Neuron (in vitro differentiated cells): Measurements from ENCODE around the gene ANKRD36B.
"Not testable (repeated sequence)": the region's sequence is repeated elsewhere in the genome, so short reads cannot be mapped to it uniquely, and the experiment has no call there.

Experiments used
- H2AFZ ChIP-seq: one replicate; pipeline ENCODE4 v1.6.1; 2013; ENCODE audit warnings: low read depth, mild to moderate bottlenecking, inconsistent platforms, low read length, moderate library complexity
- H3K27me3 ChIP-seq: one replicate; pipeline ENCODE4 v1.6.1; 2013; ENCODE audit warnings: low read length; ENCODE audit not compliant: insufficient read depth
- H3K36me3 ChIP-seq: one replicate; pipeline ENCODE4 v1.6.1; 2013; ENCODE audit warnings: low read length; ENCODE audit not compliant: insufficient read depth
- H3K4me1 ChIP-seq: one replicate; pipeline ENCODE4 v1.6.1; 2013; ENCODE audit warnings: low read length; ENCODE audit not compliant: insufficient read depth
- H3K4me3 ChIP-seq: 2 replicates; pipeline ENCODE4 v1.5.1; 2013; ENCODE audit warnings: mild to moderate bottlenecking, low read length, moderate library complexity
- H3K9me3 ChIP-seq: one replicate; pipeline ENCODE4 v1.6.1; 2013; ENCODE audit warnings: low read length

ANKRD36B gene

DNA sequence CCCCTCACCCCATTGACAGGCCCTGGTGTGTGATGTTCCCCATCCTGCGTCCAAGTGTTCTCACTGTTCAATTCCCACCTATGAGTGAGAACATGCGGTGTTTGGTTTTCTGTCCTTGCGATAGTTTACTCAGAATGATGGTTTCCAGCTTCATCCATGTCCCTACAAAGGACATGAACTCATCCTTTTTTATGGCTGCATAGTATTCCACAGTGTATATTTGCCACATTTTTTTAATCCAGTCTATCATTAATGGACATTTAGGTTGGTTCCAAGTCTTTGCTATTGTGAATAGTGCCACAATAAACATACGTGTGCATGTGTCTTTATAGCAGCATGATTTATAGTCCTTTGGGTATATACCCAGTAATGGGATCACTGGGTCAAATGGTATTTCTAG, 6.5 kb upstream of the ANKRD36B start:
- not testable (repeated sequence) for H2AFZ ChIP-seq, H3K4me1 ChIP-seq, H3K9me3 ChIP-seq, H3K36me3 ChIP-seq, H3K27me3 ChIP-seq, H3K4me3 ChIP-seq

DNA sequence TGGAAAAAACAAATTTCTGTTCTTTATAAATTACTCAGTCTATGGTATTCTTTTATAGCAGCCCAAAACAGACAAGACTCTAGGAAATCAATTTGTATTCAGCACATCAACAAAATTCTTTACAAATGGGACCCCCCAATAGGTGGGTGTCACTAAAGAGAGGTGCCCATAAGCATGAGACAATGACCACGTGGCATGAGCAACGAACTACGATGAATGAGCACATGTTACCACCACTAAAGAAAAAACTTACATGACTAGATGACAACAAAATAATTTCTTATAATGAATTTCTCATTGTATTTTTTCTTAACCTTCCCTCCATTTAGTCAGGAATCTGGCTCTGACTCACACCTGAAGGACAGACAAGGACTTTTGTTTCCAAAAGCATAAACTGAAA, 3.8 kb upstream of the ANKRD36B start:
- not testable (repeated sequence) for H3K36me3 ChIP-seq, H3K4me3 ChIP-seq, H3K4me1 ChIP-seq, H2AFZ ChIP-seq, H3K9me3 ChIP-seq, H3K27me3 ChIP-seq

DNA sequence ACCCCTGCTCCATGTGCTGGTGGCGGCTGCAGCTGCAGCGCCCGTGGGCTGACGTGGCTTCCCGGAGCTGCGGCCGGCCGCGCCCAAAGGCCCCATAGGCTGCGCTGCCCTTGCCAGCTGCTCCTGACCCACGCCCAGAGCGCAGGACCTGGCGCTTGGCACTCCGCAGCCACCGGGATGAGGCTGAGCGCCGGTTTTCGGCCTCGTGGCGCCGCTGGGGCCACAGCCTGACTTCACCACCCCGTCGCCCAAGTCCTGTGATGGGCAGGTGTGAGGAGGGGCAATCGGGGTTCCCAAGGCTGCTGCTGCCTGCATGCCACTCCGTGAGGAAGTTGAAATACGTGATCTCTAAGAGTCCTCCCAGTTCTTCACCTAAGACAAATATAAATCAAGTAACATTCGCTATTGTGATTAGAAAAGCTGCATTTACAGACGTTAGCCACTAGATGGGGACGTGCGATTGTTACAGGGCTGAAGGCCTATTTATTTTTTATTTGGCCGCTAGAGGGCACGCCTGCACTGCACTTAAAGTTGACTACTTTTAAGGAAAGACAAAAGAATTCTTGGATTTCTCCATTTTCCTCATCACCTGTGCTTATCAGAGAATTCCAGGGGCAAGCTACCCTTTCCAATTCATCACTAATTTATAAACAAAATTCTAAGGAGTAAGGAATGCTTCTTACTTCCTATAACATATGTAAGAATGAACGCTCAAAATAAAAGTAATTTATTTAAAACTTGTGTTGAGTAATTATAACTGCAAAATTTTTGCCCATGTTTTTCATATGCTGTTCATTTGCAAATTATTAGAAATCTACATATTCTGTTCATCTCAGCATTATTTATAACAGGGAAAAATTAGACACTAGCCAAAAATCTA, 1.1 kb upstream of the ANKRD36B start:
- H3K9me3 ChIP-seq, H3K36me3 ChIP-seq, H3K4me1 ChIP-seq, H3K27me3 ChIP-seq: not testable (repeated sequence)
- Histone ChIP-seq H3K4me3 (peak overlapping the region; percentile 69), H2AFZ (peak overlapping the region; percentile 99)

DNA sequence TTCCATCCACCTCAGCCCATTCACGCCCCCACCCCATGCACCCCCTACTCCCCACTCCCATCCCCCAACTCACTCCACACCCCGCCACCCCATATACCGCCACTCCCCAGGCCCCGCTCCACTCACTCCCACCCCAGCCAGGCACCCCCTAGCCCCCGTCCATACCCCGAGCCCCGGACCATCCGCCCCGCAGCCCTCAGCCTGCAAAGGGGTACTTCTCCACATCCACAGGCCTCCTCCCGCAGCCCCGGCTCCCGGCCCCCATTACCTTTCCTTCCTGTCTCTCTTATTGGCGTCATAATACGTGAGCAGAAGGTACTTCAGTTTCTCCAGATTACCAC, 450 bp downstream of the ANKRD36B start:
- peak overlapping the region; percentile 86 for H2AFZ ChIP-seq
- H3K4me3 ChIP-seq: peak overlapping the region; percentile 68
- not testable (repeated sequence) for H3K27me3 ChIP-seq, H3K9me3 ChIP-seq, H3K36me3 ChIP-seq, H3K4me1 ChIP-seq

DNA sequence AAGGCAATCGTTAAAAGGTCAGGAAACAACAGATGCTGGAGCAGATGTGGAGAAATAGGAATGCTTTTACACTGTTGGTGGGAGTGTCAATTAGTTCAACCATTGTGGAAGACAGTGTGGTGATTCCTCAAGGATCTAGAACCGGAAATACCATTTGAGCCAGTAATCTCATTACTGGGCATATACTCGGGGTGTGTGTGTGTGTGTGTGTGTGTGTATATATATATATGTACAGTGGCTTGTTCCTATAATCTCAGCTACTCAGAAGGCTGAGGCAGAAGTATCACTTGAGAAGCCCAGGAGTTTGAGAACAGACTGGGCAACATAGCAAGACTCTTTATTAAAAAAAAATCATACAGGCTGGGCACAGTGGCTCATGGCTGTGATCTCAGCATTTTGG, 24.0 kb downstream of the ANKRD36B start:
- not testable (repeated sequence) for H3K36me3 ChIP-seq, H2AFZ ChIP-seq, H3K4me3 ChIP-seq, H3K4me1 ChIP-seq, H3K9me3 ChIP-seq, H3K27me3 ChIP-seq

DNA sequence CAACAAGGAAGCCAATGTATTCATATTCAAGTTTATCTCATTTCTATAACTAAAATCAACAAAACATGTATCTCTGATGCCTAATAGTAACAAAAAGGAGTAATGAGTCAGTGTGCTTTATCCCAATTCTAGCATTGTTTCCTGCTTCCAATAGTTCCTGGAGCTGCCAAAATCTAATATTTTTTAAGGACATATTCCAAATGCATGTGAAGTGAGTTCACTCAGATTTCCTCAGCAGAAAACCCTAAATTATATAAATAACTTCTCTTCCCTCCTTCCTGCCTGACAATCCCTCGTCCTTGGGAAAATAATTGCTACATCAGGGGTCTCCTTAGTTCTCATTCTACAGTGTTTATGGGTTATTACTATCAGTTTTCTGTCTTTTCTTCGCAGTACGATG, 37.3 kb downstream of the ANKRD36B start:
- H3K36me3 ChIP-seq: peaks cover 35% of the 10 kb centered on the region
- H3K9me3 ChIP-seq, H3K4me3 ChIP-seq, H3K4me1 ChIP-seq, H2AFZ ChIP-seq, H3K27me3 ChIP-seq: not testable (repeated sequence)

DNA sequence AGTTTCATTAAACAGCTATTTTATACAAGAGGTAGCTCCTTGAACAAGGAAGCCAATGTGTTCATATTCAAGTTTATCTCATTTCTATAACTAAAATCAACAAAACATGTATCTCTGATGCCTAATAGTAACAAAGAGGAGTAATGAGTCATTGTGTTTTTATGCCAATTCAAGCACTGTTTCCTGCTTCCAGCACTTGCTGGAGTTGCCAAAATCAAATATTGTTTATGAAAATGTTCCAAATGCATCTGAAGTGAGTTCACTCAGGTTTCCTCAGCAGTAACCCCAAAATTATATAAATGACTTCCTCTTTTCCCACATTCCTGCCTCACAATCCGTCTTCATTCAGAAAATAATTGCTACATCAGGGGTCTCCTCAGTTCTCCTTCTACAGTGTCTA, 39.2 kb downstream of the ANKRD36B start:
- H3K27me3 ChIP-seq, H2AFZ ChIP-seq, H3K9me3 ChIP-seq, H3K4me1 ChIP-seq, H3K4me3 ChIP-seq: not testable (repeated sequence)
- peaks cover 38% of the 10 kb centered on the region for H3K36me3 ChIP-seq

DNA sequence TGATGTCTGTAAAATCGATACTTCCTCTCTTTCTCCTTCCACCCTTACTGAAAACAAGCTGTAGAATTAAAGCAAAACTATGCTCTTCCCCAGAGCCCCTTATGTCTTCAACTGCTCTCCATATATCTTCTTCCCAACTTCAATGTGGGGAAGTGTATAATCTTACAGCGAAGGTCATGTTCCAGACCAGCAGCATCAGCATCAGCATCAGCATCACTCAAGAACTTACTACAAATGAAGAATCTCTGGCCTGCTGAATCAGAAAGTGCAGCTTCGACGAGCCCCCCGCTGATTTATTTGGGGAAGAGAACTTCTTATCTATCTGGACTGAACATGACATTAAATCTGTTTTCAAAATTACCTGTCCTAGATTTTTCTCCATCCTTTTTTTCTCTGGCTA, 40.6 kb downstream of the ANKRD36B start:
- H2AFZ ChIP-seq, H3K9me3 ChIP-seq, H3K4me1 ChIP-seq, H3K27me3 ChIP-seq, H3K4me3 ChIP-seq: not testable (repeated sequence)
- H3K36me3 ChIP-seq: peaks cover 35% of the 10 kb centered on the region

DNA sequence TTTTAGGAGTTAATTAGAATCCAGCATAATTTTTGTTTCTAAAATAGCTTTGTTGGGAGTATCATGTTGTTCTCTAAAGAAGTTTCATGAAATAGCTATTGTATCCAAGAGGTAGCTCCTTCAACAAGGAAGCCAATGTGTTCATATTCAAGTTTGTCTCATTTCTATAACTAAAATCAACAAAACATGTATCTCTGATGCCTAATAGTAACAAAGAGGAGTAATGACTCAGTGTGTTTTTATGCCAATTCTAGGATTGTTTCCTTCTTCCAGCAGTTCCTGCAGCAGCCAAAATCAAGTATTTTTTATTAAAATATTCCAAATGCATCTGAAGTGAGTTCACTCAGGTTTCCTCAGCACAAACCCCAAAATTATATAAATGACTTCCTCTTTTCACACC, 41.1 kb downstream of the ANKRD36B start:
- H3K4me1 ChIP-seq, H3K27me3 ChIP-seq, H2AFZ ChIP-seq, H3K9me3 ChIP-seq, H3K4me3 ChIP-seq: not testable (repeated sequence)
- peaks cover 32% of the 10 kb centered on the region for H3K36me3 ChIP-seq

DNA sequence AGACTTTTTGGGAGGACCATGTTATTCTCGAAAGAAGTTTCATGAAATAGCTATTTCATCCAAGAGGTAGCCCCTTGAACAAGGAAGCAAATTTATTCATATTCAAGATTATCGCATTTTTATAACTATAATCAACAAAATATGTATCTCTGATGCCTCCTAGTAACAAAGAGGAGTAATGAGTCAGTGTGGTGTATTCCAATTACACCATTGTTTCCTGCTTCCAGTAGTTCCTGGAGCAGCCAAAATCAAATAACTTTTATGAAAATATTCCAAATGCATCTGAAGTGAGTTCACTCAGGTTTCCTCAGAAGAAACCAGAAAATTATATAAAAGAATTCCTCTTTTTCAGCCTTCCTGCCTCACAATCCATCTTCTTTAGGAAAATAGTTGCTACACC, 43.0 kb downstream of the ANKRD36B start:
- H3K4me3 ChIP-seq: no peak overlapping the region
- peaks cover 17% of the 10 kb centered on the region for H3K36me3 ChIP-seq
- H3K9me3 ChIP-seq: no peaks in the 10 kb centered on the region
- no peaks in the 10 kb centered on the region for H3K27me3 ChIP-seq
- no peaks in the 10 kb centered on the region for H3K4me1 ChIP-seq
- H2AFZ ChIP-seq: no peak overlapping the region

DNA sequence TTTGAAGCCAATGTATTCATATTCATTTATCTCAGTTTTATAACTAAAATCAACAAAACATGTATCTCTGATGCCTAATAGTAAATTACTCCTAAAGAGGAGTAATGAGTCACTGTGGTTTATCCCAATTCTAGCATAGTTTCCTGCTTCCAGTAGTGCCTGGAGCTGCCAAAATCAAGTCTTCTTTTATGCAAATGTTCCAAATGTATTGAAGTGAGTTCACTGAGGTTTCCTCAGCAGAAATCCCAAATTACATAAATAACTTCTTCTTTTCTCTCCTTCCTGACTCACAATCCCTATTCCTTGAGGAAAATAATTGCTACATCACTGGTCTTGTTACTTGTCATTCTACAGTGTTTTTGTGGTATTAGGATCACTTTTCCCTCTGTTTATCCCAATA, 44.8 kb downstream of the ANKRD36B start:
- H3K36me3 ChIP-seq: peaks cover 15% of the 10 kb centered on the region
- H2AFZ ChIP-seq, H3K4me3 ChIP-seq, H3K4me1 ChIP-seq, H3K9me3 ChIP-seq, H3K27me3 ChIP-seq: not testable (repeated sequence)

DNA sequence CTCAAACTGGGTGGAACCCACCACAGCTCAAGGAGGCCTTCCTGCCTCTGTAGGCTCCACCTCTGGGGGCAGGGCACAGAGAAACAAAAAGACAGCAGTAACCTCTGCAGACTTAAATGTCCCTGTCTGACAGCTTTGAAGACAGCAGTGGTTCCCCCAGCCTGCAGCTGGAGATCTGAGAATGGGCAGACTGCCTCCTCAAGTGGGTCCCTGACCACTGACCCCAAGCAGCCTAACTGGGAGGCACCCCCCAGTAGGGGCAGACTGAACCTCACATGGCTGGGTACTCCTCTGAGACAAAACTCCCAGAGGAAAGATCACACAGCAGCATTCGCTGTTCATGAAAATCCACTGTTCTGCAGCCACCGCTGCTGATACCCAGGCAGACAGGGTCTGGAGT, 63.8 kb downstream of the ANKRD36B start:
- H3K4me3 ChIP-seq, H3K27me3 ChIP-seq, H2AFZ ChIP-seq, H3K36me3 ChIP-seq, H3K9me3 ChIP-seq, H3K4me1 ChIP-seq: not testable (repeated sequence)

DNA sequence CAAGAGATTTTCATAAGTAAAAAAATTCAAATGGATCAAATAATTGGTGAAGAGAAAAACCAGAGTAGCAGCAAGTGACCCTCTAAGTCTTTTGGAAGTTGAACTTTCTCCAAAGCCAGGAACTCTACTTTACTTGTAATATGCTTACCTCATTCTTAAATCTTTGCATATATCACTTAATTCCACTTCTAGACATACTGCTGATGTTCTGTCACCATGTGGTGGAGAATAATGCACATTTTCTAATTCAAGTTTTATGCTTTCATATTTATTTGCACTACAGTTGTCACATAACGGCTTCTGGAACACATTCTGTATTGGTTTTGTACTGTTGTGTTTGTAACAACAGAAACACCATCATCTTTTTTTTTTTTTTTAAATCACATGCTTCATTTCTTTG, 65.9 kb downstream of the ANKRD36B start:
- H3K36me3 ChIP-seq, H3K4me1 ChIP-seq, H3K27me3 ChIP-seq, H3K9me3 ChIP-seq, H2AFZ ChIP-seq, H3K4me3 ChIP-seq: not testable (repeated sequence)

DNA sequence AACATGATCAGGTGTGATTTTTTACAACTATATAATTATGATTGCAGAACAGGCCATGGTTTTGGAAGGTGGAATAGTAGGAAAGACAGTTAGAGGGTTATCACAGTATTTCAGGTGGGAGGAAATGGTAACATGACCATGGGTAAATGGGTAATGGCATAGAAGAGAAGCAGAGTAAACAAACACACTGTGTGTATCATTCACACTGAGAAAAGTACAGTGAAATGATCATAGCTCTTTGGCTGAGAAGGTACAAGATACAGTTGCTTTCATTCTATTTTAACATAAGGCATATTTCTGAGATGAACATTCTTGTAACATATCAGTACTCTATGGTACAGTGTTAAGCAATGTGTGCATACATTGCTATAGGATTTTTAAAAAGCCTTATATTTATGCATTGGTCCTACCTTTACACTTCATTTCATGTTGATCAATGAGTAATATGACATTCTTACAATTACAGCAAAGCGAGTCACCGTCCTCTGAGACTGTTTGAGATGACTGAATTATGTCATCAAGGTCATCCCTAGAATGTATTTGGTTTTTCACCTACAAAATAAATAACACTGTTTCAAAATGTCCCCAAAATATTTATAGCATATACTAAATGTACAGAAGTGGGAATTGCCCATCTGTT, 66.6 kb downstream of the ANKRD36B start:
- H3K4me3 ChIP-seq, H3K36me3 ChIP-seq, H2AFZ ChIP-seq, H3K4me1 ChIP-seq, H3K9me3 ChIP-seq, H3K27me3 ChIP-seq: not testable (repeated sequence)
